ENCODE measurements around the gene BID.
"Not testable (repeated sequence)": the region's sequence is repeated elsewhere in the genome, so short reads cannot be mapped to it uniquely, and the experiment has no call there.

Gene BID

GRCh38 chr22:17769716-17770082 lies 4.6 kb downstream of the BID start:
- no peak for DNase-seq (ENCODE audit: low read depth in 2 of 2)

DNA sequence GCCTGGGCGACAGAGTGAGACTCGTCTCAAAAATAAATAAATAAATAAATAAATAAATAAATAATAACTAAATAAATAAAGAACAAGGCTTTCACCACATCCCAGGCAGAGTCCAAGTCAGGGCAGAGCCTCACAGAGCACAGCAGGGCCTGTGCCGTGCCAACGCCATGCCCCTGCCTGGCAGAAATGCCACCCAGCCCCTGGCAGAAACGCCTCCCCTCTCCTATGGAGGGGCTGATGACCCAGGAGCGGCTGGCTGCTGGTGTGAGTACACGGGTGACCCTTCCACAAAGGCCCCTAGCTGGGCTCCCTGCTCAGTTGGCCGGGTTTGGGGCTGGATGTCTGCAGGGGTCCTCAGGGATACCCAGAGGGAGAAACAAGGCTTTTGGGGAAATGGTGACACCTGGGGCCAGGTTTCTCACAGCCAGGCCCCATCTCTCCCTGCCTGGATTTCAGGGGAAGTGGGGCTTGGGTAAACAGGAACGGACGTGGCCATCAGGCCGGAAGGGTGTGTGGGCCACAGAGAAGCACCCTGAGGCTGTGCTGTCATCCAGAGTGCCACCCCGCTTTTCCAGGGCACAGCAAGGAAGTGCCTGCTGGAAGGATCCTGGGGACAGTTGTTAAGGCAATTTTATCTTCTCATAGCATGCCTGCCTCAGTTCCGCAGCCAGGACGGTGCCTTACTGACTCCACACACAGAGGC lies 5.1 kb downstream of the BID start:
- no peak for DNase-seq (ENCODE audit: low read depth in 2 of 2)

DNA sequence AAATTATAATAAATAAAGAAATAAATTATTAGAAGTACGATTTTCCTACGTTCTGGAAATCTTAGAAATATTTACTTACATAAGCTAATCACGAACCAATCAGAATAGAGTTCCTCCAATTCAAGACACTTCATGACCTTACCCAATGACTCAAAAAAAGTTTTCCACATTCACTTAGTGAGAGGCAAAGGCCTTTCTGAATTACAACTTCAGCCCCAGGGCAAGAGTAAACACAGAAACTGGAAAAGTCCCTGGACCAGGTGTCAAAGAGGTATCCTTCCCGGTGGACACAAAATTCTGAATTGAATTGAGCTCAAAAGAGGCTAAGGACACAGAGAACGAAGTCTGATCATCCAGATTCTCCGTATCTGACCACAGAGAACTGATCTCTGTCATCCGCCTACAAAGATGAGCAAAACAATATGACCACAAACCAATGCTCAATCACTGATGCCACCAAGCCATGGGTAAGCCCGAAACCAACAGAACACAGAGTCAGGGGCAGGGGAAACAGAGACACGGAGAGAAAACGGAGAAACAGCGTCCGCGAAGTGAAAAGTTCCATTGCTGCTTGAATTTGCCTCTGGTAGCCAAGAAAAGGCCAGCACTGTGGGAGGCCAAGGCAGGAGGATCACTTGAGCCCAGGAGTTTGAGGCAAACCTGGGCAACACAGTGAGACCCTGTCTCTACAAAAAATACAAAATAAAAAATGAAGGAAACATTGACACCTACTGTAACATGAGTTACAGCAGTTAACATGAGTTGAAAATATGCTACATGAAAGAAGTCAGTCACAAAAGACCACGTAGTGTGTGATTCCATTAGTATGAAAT lies 6.8 kb downstream of the BID start:
- peak in 1 of 2 donors; percentile 40 for DNase-seq (ENCODE audit: low read depth in 2 of 2)

DNA sequence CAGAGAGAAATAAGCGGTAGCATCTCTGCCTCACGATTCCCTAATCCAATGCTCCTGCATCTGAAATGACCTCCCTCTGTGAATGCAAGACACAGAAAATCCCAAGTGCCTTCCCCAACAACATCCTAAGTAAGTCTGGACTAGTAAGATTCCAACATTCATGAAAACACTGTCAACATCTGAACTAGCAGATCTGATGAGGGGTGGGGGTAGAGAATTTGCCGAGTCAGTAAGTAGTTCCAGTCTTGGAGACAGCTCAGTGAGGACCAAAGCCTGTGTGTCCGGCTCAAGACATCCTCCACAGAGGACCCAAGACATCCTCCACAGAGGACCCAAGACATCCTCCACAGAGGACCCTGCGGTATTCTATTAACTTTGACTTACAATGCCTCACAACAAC lies 9.4 kb downstream of the BID start:
- not testable (repeated sequence) for DNase-seq (ENCODE audit: low read depth in 2 of 2)

GRCh38 chr22:17764036-17764435 lies 10.2 kb downstream of the BID start:
- DNase-seq (ENCODE audit: low read depth in 2 of 2) = no peak

GRCh38 chr22:17763442-17763841 lies 10.8 kb downstream of the BID start:
- not testable (repeated sequence) for DNase-seq (ENCODE audit: low read depth in 2 of 2)

DNA sequence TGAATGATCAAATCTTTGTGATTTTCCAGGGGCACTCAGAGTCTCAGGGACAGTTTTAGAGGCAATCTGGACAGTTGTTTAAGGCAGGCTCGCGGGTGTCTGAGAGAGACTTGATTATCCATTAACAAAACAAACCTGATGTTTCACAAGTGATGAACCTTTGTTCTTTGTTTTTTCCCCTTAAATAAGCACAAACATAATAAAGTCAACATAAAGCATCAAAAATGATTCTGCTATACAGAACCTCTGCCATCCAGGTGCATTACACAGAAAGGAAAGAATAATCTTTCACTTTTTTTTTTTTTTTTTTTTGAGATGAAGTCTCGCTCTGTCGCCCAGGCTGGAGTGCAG lies 13.2 kb downstream of the BID start:
- DNase-seq (ENCODE audit: low read depth in 2 of 2) = no peak

- no peak for DNase-seq (ENCODE audit: low read depth in 2 of 2)
Measured at GRCh38 chr22:17754233-17754925, 19.9 kb downstream of the BID start.

DNA sequence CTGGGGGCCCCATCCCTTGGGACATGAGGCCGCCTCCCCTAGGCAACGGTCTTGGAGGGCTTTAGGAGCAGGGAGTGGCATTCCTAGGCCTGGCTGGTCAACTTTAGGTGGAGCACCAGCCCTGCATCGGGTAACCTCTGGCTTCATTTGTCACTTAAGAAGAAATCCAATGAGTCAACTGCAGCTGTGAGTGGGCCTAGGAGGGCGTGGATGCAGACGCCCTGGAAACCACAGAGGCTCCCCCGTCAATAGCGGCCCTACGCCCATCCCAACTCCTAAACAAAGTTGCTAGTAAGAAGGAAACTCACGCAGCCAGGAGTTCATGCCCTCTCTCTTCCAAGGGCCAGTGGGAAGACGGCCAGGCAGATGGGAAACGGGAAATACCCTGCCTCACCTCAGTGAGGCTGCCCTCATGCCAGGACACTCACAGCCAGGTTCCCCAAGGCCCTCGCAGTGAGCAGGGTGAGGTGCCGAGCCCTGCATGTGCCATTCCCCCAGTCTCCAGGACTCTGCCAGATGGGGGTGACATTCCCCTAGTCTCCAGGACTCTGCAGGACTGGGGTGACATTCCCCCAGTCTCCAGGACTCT lies 20.8 kb downstream of the BID start:
- no peak for DNase-seq (ENCODE audit: low read depth in 2 of 2)

- DNase-seq (ENCODE audit: low read depth in 2 of 2) = no peak
Measured at GRCh38 chr22:17751596-17751995, 22.7 kb downstream of the BID start.

DNA sequence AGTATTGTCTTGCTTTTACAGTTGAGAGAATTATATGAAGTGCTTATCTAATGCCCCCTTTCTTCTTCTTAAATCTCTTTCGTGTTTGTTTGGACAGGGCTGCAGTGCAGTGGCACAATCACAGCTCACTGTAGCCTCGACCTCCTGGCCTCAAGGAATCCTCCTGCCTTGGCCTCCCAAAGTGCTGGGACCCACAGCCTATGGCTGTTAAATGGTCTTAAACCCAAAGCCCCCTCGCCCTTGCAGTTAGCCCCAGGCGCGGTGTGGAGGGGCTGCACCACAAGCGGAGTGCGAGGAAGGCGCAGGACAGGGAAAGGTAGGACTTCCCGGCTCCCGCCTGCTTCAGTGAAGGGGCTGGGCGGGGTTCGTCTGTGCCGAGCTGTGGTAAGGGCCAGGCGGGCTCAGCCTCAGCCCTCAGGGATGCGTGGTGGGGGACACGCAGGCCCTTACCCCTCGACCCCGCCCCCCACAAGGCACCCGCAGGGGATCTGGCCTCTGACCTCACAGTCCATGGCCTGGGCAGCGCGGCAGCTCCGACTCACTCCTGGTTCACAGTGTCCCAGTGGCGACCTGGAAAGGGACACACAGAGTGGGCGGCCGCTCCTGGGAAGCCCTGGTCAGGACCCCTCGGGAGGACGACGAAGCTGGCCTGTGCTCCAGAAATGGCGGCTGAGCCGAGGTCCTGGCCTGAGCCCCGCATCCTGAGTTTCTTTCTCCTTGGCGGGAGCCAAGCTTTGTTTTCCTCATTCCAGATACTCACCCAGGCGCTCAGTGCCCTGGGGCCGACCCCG lies 24.5 kb downstream of the BID start:
- DNase-seq (ENCODE audit: low read depth in 2 of 2) = no peak

- no peak for DNase-seq (ENCODE audit: low read depth in 2 of 2)
Measured at GRCh38 chr22:17748555-17749353, 25.5 kb downstream of the BID start.

DNA sequence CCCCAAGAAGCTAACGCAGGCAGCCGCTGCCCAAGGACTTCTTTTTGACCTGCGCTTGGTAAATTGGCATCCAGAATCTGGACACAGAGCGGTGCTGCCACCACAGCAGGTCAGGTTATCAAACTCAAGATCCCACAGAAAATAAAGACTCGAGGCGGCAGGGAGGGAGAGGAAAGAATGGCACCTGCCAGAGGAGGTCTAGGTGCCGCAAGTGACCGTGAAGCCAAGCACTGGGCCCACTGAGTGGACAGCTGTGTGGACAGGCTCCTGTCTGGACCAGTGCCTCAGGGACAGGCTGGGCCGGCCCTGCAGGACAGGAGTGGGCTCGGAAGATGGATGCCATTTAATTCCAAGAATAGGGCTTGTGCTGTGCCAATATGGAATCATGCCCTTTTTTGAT lies 27.4 kb downstream of the BID start:
- no peak for DNase-seq (ENCODE audit: low read depth in 2 of 2)

DNA sequence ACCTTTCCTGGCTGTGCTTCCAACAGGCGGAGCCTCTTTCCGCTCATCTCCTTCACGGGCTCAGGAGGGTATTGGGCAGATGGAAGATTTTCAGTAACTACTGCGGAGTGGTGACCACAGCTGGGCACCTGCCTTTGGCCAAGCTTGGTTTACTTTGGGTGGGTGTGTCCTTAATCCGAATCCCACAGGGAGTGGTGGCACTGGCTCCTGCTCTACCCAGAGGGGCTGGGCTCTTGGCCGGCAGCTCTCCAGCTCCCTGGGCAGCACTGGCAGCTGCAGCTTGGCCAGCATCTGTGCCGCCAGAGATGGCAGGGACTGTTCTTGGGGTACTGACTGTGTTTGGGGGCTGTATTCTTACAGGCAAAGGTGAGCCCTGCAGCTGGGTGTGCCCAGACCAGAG lies 29.8 kb downstream of the BID start:
- DNase-seq (ENCODE audit: low read depth in 2 of 2) = no peak

DNA sequence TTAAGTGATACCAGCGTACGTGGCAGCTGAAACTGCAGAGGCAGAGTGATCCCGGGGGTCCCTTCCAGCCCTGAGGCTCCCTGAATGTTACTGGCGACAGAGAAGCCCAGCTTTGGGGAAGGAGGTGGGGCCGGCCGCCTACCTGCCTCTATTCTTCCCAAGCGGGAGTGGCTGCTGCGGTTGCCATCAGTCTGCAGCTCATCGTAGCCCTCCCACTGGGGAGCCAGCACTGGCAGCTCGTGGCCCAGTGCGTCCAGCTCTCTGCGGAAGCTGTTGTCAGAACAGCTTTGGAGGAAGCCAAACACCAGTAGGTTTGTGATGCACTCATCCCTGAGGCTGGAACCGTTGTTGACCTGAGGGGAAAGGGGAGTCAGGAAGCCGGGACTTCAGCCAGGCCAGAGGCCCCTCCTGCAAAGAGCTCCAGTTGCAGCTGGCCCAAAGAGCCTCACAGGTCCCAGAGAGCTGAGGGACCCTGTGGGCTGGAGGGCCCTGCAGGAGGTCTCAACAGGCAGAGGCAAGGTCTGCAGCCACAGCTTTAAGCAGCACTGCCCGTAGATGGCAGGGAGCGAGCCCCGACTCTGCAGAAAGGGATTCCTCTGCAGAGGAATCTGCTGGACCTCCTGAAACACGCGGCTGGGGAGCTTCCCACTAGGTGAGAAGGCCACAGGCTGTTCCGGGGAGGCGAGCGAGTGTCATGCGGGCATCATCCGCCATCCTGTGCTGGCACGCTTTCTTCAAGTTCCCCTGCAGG lies 30.4 kb downstream of the BID start:
- DNase-seq (ENCODE audit: low read depth in 2 of 2) = no peak

DNA sequence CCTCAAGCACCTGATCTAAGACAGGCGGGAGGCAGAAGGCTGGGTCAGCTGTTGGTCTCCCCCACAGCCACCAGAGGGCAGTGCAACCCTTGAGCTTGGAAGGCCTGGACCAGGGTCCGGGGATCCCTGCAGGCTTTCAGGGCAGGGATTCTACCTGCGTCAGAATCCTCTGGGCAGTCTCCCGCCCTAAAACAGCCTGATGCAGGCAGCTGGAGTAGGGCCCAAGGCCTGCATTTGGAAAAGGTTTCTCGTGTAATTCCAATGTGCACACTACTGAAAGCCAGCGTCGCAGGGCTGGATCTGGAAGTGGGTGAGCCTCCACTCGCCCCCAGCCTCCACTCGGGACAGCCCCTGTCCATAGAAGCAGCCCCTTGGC lies 31.8 kb downstream of the BID start:
- peak; percentile 36 to 42 for DNase-seq (ENCODE audit: low read depth in 2 of 2)

- no peak for DNase-seq (ENCODE audit: low read depth in 2 of 2)
Measured at GRCh38 chr22:17741866-17742526, 32.3 kb downstream of the BID start.

DNA sequence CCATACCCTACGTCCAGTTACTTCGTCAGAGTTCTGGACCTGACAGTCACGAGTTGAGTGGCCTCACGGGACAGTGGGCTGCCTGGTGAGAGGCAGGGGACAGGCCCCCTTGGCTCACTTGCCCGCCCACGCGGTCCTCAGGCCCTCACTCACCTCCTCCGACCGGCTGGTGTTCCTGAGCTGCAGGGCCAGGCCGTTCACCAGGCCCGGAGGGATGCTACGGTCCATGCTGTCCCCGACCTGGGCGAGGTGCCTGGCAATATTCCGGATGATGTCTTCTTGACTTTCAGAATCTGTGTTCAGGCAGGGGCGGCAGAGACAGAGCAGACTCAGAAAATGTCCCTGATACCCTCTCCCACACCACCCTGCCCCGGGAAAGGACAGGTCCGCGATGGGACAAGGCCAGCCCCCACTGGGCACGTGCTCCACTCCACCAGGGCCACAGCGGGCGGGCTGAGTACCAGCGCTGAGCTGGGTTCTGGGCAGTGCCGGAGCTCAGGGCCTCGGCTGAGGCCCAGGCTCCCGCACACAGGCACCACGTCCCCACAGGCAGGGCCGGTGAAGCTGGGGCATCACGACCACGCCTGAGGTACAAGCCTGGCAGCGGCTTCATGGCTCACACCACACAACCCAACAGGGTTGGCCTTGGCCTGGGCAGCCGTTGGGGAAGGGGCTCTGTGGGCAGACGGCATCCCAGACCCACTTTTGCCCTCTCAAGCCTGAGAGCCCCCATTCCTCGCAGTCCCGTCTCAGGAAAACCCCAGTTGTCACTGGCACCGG lies 34.9 kb downstream of the BID start:
- no peak for DNase-seq (ENCODE audit: low read depth in 2 of 2)

All from activated CD8-positive, alpha-beta memory T cell treated with anti-CD3 and anti-CD28 coated beads for 4 hours (primary cell).